ENCODE measurements around the gene SYNJ2.

The SYNJ2 gene

GRCh38 chr6:157982102-157982562 is 469 bp downstream of the SYNJ2 start:
- DNase-seq, result no peak

- DNase-seq, result no peak
Measured at GRCh38 chr6:157982563-157983405, 1.1 kb downstream of the SYNJ2 start.

- no peak for DNase-seq
Measured at GRCh38 chr6:157983406-157984119, 1.9 kb downstream of the SYNJ2 start.

GRCh38 chr6:157984128-157984527 is 2.5 kb downstream of the SYNJ2 start:
- DNase-seq, result no peak

- DNase-seq, result no peak
Measured at GRCh38 chr6:157984686-157985225, 3.1 kb downstream of the SYNJ2 start.

GRCh38 chr6:157985378-157986155 is 3.9 kb downstream of the SYNJ2 start:
- DNase-seq, result no peak

- DNase-seq, result no peak
Measured at GRCh38 chr6:157987788-157988699, 6.4 kb downstream of the SYNJ2 start.

GRCh38 chr6:157988700-157989063 is 7.0 kb downstream of the SYNJ2 start:
- no peak for DNase-seq

GRCh38 chr6:157989541-157990289 is 8.1 kb downstream of the SYNJ2 start:
- peak; percentile 91 for DNase-seq

GRCh38 chr6:157990321-157991066 is 8.8 kb downstream of the SYNJ2 start:
- no peak for DNase-seq

GRCh38 chr6:157991067-157991432 is 9.4 kb downstream of the SYNJ2 start:
- no peak for DNase-seq

GRCh38 chr6:157993076-157993475 is 11.4 kb downstream of the SYNJ2 start:
- peak; percentile 38 for DNase-seq

- no peak for DNase-seq
Measured at GRCh38 chr6:157994125-157994795, 12.6 kb downstream of the SYNJ2 start.

GRCh38 chr6:157995458-157995857 is 13.8 kb downstream of the SYNJ2 start:
- DNase-seq, result peak; percentile 16

GRCh38 chr6:157996201-157996712 is 14.6 kb downstream of the SYNJ2 start:
- DNase-seq, result no peak

GRCh38 chr6:157996918-157997702 is 15.4 kb downstream of the SYNJ2 start:
- no peak for DNase-seq

- no peak for DNase-seq
Measured at GRCh38 chr6:157997893-157998608, 16.4 kb downstream of the SYNJ2 start.

- DNase-seq, result no peak
Measured at GRCh38 chr6:157998707-157999167, 17.1 kb downstream of the SYNJ2 start.
